Chondrocyte (in vitro differentiated cells): ENCODE measurements around the gene THAP8. TPM values are rescaled to one million over a fixed set of nuclear protein-coding genes. Genes with fewer than 3 reads are reported as not detected.

Source experiments
- DNase-seq: peaks from one replicate; pipeline ENCODE4 v3.0.0; 2021; ENCODE audit warnings: mixed read lengths, low spot score
- H3K27ac Mint-ChIP-seq: one replicate; pipeline ENCODE4 v1.8.0; 2021; ENCODE audit warnings: mild to moderate bottlenecking, moderate library complexity, mixed read lengths; ENCODE audit not compliant: unreplicated experiment
- H3K27me3 Mint-ChIP-seq: 2 replicates; pipeline ENCODE4 v1.8.0; 2021; ENCODE audit warnings: low read depth, mixed read lengths
- H3K36me3 Mint-ChIP-seq: 2 replicates; pipeline ENCODE4 v1.8.0; 2021; ENCODE audit warnings: low read depth, mixed read lengths
- H3K4me1 Mint-ChIP-seq: 2 replicates; pipeline ENCODE4 v1.8.0; 2021; ENCODE audit warnings: low read depth, mild to moderate bottlenecking, mixed read lengths
- H3K4me3 Mint-ChIP-seq: one replicate; pipeline ENCODE4 v1.8.0; 2021; ENCODE audit warnings: mild to moderate bottlenecking, moderate library complexity, mixed read lengths; ENCODE audit not compliant: unreplicated experiment
- H3K9me3 Mint-ChIP-seq: 2 replicates; pipeline ENCODE4 v1.8.0; 2021; ENCODE audit warnings: low read depth, mixed read lengths
- CTCF ChIP-seq: fragments of 200-600 bp; sonication (generic); IDR thresholded peaks from 2 replicates; pipeline ENCODE4 v1.5.0; 2021; ENCODE audit warnings: antibody characterized with exemption, mild to moderate bottlenecking, moderate library complexity
- total RNA-seq: library from RNA; stranded (reverse); gene quantifications from 3 replicates; pipeline ENCODE4 v1.2.1, GENCODE V29; 2021

Gene THAP8
- total RNA-seq, 1 donor from 2014 or later = 8.9 TPM

GRCh38 chr19:36026091-36026876 lies 27.8 kb downstream of the THAP8 start:
- H3K4me3 Mint-ChIP-seq = no peak overlapping the region
- H3K4me1 Mint-ChIP-seq = peaks cover 4% of the 10 kb centered on the region
- no peak overlapping the region for H3K27ac Mint-ChIP-seq

GRCh38 chr19:36025541-36025940 lies 28.5 kb downstream of the THAP8 start:
- Mint-ChIP-seq H3K4me3 (no peak overlapping the region), H3K9me3 (no peaks in the 10 kb centered on the region), H3K4me1 (peaks cover 3% of the 10 kb centered on the region), H3K27me3 (no peaks in the 10 kb centered on the region), H3K36me3 (peaks cover 24% of the 10 kb centered on the region), H3K27ac (no peak overlapping the region)
- no peak for DNase-seq
- TF ChIP-seq CTCF = no peak

More at GRCh38 chr19:36026091-36026876, 27.8 kb downstream of the THAP8 start:
- H3K36me3 Mint-ChIP-seq = peaks cover 22% of the 10 kb centered on the region
- no peak for DNase-seq
- no peaks in the 10 kb centered on the region for H3K27me3 Mint-ChIP-seq
- no peak for TF ChIP-seq CTCF
- no peaks in the 10 kb centered on the region for H3K9me3 Mint-ChIP-seq

GRCh38 chr19:36023432-36023831 lies 30.7 kb downstream of the THAP8 start:
- Mint-ChIP-seq H3K36me3 (peaks cover 21% of the 10 kb centered on the region), H3K27me3 (no peaks in the 10 kb centered on the region), H3K27ac (no peak overlapping the region), H3K4me1 (no peaks in the 10 kb centered on the region), H3K9me3 (no peaks in the 10 kb centered on the region), H3K4me3 (no peak overlapping the region)
- no peak for TF ChIP-seq CTCF
- no peak for DNase-seq

GRCh38 chr19:36019061-36019670 lies 34.9 kb downstream of the THAP8 start:
- Mint-ChIP-seq H3K27ac (no peak overlapping the region), H3K36me3 (peaks cover 15% of the 10 kb centered on the region)

More at GRCh38 chr19:36019061-36019670, 34.9 kb downstream of the THAP8 start:
- no peak for DNase-seq
- no peaks in the 10 kb centered on the region for H3K9me3 Mint-ChIP-seq
- peaks cover 8% of the 10 kb centered on the region for H3K4me1 Mint-ChIP-seq
- no peak for TF ChIP-seq CTCF
- H3K4me3 Mint-ChIP-seq = no peak overlapping the region
- no peaks in the 10 kb centered on the region for H3K27me3 Mint-ChIP-seq
